H4 (cell line): ENCODE results near the gene CD101. TPM values are rescaled to one million over a fixed set of nuclear protein-coding genes. Genes with fewer than 3 reads are reported as not detected.

Experiments
- DNase-seq: peaks from one replicate; pipeline ENCODE4 v3.0.0-alpha.2; 2015; ENCODE audit warnings: low spot score
- total RNA-seq: library from RNA; depleted of rRNA; stranded (reverse); fragments of >200 nt; shearing (Covaris generic); gene quantifications from 2 replicates; pipeline ENCODE4 v1.2.3, GENCODE V29; 2014

The CD101 gene
- total RNA-seq, 1 experiment from 2014 or later = 0.62 TPM

DNA sequence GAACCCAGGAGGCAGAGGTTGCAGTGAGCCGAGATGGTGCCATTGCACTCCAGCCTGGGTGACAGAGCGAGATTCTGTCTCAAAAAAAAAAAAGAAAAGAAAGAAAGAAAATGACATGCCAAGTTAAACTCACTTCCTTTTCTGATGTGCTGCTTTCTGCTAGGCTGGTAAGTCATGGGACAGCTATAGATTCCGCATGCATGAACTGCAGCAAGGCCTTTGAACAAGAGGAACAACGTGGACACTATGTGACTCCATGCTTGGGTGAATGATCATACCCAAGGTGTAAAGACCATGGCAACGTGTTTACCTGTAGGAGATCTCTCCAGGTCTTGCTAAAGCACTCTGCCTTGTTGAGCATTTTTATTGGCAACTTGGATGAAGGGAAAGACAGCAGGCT lies 48.3 kb downstream of the CD101 start:
- DNase-seq = no peak

DNA sequence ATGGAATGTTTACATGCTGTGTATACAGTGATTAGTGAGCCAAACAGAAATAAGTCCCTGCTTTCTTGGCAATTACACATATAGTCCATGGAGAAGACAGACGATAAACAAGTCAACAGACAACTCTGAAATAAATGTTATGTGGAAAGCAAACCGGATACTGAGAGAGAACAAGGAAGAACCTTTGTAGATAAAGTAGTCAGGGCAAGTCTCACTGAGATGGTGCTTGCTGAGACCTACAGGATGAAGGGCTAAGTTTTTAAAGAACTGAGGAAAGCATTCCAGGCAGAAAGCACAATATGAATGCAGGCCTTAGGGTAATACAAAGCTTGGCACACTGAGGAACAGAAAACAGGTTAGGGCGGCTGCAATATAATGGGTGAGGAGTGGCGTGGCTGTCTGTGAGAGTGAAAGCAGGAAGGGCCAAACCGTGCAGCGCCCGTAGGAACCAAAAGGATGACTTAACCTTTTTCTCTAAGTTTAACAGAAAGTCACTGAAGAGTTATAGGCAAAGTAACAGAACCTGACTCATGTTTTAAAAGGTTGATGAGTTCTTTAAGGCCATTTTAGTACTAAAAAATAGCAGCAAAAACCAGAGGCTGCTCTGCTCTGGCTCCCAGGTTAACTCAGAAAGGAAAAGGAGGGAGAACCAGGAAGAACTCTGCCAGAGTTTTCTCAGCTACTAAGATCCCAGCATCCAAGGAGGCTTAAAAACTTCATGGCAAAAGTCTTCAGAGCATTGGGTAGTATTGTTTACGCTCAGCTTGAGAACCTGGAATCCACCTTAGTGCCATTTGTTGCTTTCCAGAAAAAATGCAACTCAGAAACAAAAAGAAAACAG lies 49.9 kb downstream of the CD101 start:
- no peak for DNase-seq

DNA sequence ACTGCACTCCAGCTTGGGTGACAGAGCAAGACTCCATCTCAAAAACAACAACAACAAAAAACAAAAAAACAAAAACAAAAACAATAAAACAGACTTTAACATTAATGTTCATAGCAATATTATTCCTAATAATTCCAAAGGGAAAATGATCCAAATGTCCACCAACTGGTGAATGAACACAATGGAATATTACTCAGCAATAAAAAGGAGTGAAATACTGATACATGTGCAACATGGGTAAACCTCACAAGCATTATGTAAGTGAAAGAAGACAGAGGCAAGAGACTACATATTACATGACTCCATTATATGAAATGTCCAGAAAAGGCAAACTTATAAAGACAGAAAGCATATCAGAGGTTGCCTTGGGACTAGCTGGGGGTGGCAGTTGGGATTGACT lies 52.5 kb downstream of the CD101 start:
- DNase-seq = no peak

DNA sequence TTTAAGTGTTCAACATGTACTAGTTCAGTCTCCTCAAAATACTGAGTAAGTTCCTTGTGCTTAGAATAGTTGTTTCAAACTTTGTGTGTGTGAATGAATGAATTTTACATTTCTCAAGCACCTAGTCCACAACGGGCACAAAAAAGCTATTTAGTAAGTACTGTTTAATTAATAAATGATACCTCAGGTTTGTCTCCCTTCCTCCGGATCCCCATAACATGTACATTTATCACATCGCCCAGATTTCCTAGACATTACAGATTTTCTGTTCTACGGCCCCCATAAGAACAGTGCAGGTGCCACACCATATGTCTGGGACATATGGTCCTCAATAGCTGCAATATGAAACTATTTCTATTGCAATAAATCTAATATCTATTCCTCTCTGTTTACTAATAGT lies 57.2 kb downstream of the CD101 start:
- DNase-seq = no peak

DNA sequence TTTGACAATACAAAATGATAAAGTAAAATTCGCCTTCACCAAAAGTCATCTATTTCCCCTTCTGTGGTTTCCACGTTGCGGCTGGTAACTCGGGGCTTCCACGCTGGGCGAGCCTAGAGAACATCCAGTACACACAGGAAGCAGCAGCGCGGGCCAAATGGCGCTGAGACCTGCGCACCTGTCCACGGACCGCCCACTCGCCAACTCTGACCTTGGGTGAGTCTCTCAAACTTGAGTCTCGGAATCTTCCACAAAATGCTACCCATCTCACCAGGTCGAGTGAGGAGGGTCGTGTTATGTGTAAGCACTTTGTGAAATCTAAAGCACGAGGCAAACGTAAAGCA lies 57.7 kb downstream of the CD101 start:
- peak; percentile 11 for DNase-seq

DNA sequence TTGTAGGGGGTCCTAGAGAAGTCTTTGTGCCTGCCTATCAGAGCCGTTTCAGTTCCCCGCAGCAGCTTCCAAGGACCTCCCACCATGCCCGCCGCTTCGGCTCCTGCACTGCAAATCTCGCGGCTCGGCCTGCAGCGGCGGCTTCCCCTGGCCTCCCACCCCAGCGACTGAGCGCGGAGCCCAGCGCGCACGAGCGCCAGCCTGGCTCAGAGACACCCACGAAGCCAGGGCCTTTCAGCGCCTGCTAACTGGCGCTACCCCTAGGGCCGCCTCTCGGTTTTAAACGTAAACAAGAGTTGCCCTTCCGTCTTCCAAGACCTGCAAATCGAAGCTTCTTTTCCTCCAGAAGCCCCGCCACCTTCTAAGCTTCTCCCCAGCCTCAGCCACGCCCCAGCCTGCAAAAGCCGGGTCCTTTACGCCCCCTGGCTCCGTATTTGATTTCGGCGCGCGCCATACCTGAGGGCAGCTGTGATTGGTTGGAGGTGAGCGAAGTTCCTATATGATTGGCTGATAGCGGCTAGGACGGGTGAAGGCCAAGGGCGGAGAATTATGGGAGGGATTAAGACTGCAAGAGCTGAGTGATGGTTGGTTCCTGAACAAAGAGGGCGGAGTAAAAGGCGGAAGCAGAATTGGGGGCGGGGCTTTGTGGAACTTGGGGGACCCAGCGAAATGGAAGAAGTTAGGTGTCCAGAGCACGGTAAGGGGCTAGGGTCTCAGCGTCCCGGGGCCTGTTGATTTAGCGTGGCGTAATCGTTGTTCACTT lies 58.3 kb downstream of the CD101 start, which contains the start of gene TTF2:
Gene TTF2 (plus strand): TSS at position 649 of the 763 bp plus-strand sequence. CDS start 21 bp downstream, at position 670.
- peak; percentile 97 for DNase-seq

DNA sequence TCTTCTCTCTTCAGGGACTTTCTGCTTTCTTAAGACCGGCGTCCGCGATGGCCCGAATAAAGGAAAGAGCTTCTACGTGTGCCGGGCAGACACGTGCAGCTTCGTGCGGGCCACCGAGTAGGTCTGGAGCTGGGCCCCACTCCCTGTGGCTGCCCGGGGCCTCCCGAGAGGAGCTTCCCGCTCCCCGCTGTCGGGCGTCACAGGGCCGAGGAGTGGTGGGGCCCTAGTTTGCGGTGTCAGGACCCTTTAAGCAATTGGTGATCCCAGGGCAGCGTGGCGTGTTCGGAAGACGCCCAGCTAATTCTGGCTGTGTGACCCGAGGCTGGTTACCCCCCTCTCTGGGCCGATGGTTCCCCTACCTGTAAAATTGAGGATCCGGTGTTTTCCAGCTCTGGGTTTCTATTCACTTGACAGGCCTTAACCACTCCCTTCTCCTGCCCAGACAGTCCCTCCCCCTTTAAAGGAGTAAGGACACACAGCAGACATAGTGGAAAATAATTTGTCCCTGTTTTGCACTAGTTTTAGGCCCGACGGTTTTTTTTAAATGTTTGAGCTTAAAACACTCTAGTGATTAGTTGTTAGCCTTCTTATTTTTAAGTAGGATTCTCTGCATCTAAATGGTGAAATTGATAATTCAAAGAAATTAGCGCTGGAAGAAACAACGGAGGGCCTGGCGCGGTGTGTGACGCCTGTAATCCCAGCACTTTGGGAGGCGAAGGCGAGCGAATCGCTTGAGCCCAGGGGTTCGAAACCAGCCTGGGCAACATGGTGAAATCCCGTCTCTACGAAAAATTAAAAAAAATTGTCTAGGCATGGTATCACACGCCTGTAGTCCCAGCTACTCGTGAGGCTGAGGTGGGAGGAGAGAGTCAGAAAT lies 59.1 kb downstream of the CD101 start:
- DNase-seq = peak; percentile 22

DNA sequence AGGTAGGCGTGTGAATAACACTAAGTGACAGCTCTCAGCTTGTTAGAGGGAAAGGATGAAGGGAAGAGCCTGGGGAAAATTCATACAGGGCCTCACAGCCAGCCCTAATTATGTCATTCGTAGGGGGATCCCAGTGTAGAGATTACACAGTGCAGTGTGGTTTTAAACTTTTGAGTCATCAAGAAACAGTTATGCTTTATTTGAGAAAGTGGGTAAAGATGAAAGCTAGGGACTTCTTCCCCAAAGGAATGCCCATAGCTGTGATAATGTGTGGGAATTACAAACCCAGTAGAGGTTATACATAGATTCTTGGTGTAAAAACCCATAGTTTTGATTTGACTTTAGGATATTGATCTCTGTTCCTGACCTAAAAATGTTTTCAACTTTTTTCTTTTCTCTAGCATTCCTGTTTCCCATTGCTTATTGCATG lies 60.4 kb downstream of the CD101 start:
- DNase-seq = peak; percentile 5

DNA sequence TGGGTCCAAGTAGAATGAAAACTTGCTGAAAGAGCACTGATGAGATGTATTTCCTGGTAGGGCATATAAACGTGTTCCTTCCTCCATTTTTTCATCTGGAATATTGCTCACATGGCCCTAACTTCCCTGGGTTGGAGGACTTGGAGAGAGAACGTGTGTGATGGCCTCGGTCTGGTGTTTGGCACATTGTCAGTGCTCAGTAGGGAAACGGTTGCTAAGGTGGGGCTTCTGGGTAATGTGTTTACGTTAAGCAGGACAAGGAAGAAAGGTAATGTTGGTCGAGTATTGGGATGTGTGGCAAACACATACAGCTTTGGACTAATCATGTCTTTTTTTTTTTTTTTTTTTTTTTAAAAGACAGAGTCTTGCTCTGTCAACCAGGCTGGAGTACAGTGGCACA lies 64.8 kb downstream of the CD101 start:
- DNase-seq = no peak

DNA sequence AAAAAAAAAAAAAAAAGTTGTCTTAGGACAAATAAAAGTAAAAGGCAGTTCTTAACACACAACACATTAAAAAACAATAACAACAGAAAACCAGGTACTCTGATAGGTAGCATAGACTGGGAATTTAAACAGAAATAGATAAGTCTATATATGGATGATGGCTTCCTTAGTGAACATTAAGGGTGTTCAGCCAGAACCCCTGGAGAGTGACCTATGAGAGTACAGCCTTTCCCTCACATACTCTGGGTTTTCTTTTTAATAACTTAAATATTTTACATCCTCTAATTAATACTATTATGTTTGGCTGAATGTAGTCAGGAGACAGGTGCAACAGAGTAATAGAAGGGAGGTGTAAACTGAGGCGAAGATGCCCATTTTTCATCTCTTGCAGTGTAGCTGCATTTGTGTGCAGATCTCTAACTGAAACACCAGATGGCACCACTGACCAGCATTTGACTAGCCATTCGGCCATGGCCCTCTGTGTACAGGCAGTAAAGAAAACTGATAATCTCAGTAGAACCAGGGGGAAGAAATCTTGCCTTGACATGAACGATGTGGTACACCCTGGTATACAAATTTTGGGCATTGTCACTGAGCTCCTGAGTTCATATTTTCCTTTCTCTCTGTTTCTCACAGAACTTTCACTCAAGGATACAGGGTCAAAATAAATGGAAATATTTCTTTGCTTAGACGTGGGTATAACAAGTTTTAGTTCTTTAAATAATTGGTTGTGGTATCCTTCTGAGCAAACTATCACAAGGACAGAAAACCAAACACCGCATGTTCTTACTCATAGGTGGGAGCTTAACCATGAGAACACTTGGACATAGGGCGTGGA lies 66.2 kb downstream of the CD101 start:
- peak; percentile 25 for DNase-seq

DNA sequence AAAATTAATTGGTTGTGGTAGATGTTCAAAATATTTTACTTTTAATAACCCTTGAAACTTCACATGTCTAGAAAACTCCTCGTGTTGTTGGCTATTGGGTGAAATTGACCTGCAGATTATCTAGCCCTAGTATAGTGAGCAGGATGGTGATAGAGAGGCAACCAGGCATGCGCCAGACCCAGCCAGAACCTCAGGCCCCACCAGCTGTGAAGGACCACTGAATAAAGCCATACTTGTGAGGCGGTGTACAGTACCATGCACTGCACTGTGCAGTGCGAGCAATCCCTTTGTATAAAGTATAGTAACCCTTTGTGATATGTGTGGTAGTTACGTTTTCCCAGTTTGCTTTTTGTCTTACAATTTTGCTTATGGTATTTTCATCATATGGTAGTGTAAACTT lies 67.0 kb downstream of the CD101 start:
- DNase-seq = no peak

DNA sequence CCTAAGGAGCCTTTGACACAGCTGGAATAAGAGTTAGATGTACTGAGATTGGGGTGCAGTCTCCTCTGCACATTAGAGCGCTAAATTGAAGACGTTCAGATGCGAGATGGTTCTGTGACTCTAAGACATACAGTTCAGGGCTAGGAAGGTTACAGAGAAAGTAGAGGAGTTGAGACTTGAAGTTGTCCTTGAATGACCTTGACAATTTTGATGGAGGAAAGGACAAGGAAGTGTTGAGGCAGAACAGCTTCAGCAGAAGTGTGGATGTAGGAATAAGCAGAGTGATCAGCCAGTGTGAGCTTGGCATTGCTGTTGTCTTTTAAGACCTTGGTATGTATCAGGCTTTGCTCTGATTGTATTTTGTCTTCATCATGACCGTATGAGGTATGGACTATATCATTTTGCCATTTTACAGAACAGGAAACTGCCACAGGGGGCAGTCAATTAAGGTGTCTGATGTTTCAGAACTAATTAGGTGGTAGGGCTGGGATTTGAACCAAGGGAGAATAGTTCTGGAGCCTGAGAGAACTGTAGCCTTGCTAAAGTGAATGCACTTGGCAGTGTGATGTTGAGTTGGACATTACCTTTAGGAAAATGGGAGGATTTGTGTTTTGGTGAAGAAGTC lies 67.8 kb downstream of the CD101 start:
- no peak for DNase-seq

DNA sequence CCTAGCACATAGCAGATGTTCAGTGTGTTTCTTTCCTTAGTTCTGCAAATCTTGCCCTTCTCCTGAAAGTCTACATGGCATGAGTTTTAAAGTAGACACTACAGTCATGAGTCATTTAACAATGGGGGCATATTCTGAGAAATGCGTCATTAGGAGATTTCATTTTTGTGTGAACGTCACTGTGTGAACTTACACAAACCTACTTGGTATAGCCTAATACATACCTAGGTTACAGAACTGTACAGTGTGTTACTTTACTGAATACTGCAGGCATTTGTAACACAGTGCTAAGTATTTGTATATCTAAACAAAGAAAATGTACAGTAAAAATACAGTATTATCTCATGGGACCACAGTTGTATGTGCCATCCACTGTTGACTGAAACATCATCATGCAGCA lies 68.6 kb downstream of the CD101 start:
- no peak for DNase-seq

DNA sequence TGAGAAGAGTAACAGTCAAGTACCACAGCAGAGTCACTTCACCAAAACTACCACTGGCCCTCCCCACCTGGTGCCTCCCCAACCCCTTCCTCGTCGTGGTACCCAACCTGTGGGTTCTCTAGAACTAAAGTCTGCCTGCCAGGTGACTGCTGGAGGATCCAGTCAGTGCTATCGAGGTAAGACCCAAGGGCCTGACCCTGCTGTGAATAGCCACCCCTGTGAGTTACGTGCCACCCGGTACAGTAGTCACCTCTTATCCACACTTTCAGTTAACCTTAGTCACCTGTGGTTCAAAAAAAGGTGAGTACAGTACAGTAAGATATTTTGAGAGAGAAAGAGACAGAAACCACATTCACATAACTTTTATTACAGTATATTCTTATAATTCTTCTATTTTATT lies 75.1 kb downstream of the CD101 start:
- no peak for DNase-seq

DNA sequence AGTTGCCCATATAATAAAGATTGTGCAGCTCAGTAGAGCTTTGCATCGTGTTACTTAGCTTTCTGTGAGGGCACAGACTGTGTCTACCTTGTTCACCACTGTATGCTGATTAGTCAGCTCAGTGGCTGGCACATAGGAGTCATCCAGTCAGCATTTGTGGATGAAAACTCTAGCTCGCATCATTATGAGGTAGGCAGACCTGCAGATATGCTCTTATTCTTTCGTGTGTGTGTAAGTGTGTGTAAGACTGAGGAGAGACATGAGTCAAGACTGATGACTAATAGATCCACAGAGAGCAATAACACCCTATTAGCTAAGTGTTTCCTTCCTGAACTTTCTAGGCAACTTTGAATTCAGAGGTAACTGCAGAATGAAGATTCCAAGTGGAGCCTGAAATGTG lies 75.7 kb downstream of the CD101 start:
- DNase-seq = no peak

DNA sequence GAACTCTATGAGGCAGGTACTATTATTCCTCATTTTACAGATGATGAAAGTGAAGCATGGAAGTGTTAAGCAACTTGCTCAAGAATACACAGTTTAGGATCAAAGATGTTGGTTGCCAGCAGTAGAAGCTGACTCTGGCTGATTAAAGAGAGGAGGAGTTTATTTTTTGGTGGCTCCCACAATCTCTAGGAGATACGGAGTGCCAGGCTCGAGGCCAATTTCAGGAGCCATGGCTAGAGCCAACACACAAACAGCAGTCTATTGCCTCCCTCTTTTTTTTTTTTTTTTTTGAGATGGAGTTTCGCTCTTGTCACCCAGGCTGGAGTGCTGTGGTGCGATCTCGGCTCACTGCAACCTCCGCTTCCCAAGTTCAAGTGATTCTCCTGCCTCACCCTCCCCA lies 78.2 kb downstream of the CD101 start:
- DNase-seq = no peak

DNA sequence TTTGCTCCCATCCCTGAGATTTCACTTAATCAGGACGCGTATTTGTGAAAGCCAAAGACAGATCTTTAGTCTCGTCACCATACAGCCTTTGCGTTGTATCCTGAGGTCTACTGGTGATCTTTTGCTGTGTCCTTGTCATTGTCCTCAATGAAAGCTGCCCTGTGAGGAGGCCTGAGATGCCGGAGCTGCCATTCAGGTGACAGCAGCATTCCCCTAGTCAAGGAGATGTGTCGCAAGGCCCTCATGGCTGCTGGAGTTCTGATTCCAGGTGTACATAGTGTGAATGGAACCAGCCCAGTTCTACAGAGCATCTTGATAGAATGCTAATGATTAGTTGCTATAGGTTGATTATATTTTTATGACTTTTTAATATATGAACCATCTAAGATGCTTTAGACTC lies 82.7 kb downstream of the CD101 start:
- no peak for DNase-seq
